Neural progenitor cell (in vitro differentiated cells): ENCODE results near the gene TMEM200C. TPM values are rescaled to one million over a fixed set of nuclear protein-coding genes. Genes with fewer than 3 reads are reported as not detected.

Experiments
- DNase-seq: peaks from one replicate; pipeline ENCODE4 v3.0.0-alpha.2; 2016; ENCODE audit warnings: low spot score
- H2AFZ ChIP-seq: fragments of 200-600 bp; sonication (generic); replicated peaks from 2 replicates; pipeline ENCODE4 v1.6.1; 2016; ENCODE audit warnings: antibody characterized with exemption
- H3F3A ChIP-seq: fragments of 200-600 bp; sonication (generic); 2 replicates; pipeline ENCODE4 v1.6.1; 2016; ENCODE audit warnings: antibody characterized with exemption, low read depth
- H3K27ac ChIP-seq: fragments of 200-600 bp; sonication (generic); 2 replicates; pipeline ENCODE4 v1.5.1; 2016; ENCODE audit warnings: mild to moderate bottlenecking
- H3K27me3 ChIP-seq: fragments of 200-600 bp; sonication (generic); 2 replicates; pipeline ENCODE4 v1.6.1; 2016; ENCODE audit warnings: mild to moderate bottlenecking, moderate library complexity
- H3K36me3 ChIP-seq: fragments of 200-600 bp; sonication (generic); 2 replicates; pipeline ENCODE4 v1.5.1; 2016
- H3K4me1 ChIP-seq: fragments of 200-600 bp; sonication (generic); 2 replicates; pipeline ENCODE4 v1.6.1; 2016; ENCODE audit warnings: mixed run types
- H3K4me2 ChIP-seq: fragments of 200-600 bp; sonication (generic); 2 replicates; pipeline ENCODE4 v1.6.1; 2016
- H3K4me3 ChIP-seq: fragments of 200-600 bp; sonication (generic); 2 replicates; pipeline ENCODE4 v1.5.1; 2016
- H3K79me2 ChIP-seq: fragments of 200-600 bp; sonication (generic); 2 replicates; pipeline ENCODE4 v1.6.1; 2016; ENCODE audit warnings: low read depth
- H3K9ac ChIP-seq: fragments of 200-600 bp; sonication (generic); 2 replicates; pipeline ENCODE4 v1.6.1; 2016
- H3K9me3 ChIP-seq: fragments of 200-600 bp; sonication (generic); 2 replicates; pipeline ENCODE4 v1.5.1; 2016; ENCODE audit warnings: low read depth
- H4K20me1 ChIP-seq: fragments of 200-600 bp; sonication (generic); 2 replicates; pipeline ENCODE4 v1.6.1; 2016; ENCODE audit warnings: low read depth
- H3K27ac Mint-ChIP-seq: 3 replicates; pipeline ENCODE4 v1.8.0; 2021; ENCODE audit warnings: mixed read lengths
- H3K27me3 Mint-ChIP-seq: 2 replicates; pipeline ENCODE4 v1.8.0; 2022; ENCODE audit warnings: low read depth, mild to moderate bottlenecking, inconsistent platforms, moderate library complexity, mixed read lengths; ENCODE audit not compliant: insufficient read depth
- H3K36me3 Mint-ChIP-seq: 3 replicates; pipeline ENCODE4 v1.8.0; 2021; ENCODE audit warnings: mixed read lengths
- H3K4me1 Mint-ChIP-seq: 3 replicates; pipeline ENCODE4 v1.8.0; 2021; ENCODE audit warnings: mixed read lengths
- H3K4me3 Mint-ChIP-seq: 3 replicates; pipeline ENCODE4 v1.8.0; 2021; ENCODE audit warnings: mild to moderate bottlenecking, moderate library complexity, mixed read lengths
- H3K9me3 Mint-ChIP-seq: 3 replicates; pipeline ENCODE4 v1.8.0; 2020; ENCODE audit warnings: mixed read lengths
- CTCF ChIP-seq: fragments of 200-600 bp; sonication (generic); IDR thresholded peaks from 2 replicates; pipeline ENCODE4 v1.5.1; 2017; ENCODE audit warnings: antibody characterized with exemption, mild to moderate bottlenecking
- EZH2 ChIP-seq: fragments of 200-600 bp; sonication (generic); IDR thresholded peaks from 2 replicates; pipeline ENCODE4 v1.6.1; 2017; ENCODE audit warnings: antibody characterized with exemption, mild to moderate bottlenecking, moderate library complexity
- EZH2phosphoT487 ChIP-seq: fragments of 200-600 bp; sonication (generic); IDR thresholded peaks from 2 replicates; pipeline ENCODE4 v1.6.1; 2017; ENCODE audit warnings: antibody characterized with exemption
- total RNA-seq: library from RNA; depleted of rRNA; stranded (reverse); fragments of >200 nt; gene quantifications from 2 replicates; pipeline ENCODE4 v1.2.3, GENCODE V29; 2015; ENCODE audit warnings: low replicate concordance

The TMEM200C gene
- total RNA-seq, 1 donor from 2014 or later, result 1.4 TPM

GRCh38 chr18:5918205-5918858 is 23.0 kb upstream of the TMEM200C start:
- H3K4me1 Mint-ChIP-seq, result no peaks in the 10 kb centered on the region
- H3K36me3 Mint-ChIP-seq, result peaks cover 19% of the 10 kb centered on the region
- Histone ChIP-seq H3K27ac (no peak overlapping the region), H3F3A (no peaks in the 10 kb centered on the region), H3K9me3 (no peaks in the 10 kb centered on the region), H2AFZ (no peak overlapping the region), H3K79me2 (no peaks in the 10 kb centered on the region), H3K4me2 (no peak overlapping the region), H3K4me1 (no peaks in the 10 kb centered on the region), H3K36me3 (no peaks in the 10 kb centered on the region), H3K27me3 (no peaks in the 10 kb centered on the region), H3K9ac (no peak overlapping the region), H4K20me1 (no peaks in the 10 kb centered on the region), H3K4me3 (no peak overlapping the region)
- no peak for DNase-seq
- H3K27ac Mint-ChIP-seq, result no peak overlapping the region
- no peaks in the 10 kb centered on the region for H3K9me3 Mint-ChIP-seq
- TF ChIP-seq CTCF (no peak), EZH2 (no peak), EZH2phosphoT487 (no peak)
- no peak overlapping the region for H3K4me3 Mint-ChIP-seq
- H3K27me3 Mint-ChIP-seq, result peaks cover 3% of the 10 kb centered on the region

GRCh38 chr18:5914951-5915350 is 19.6 kb upstream of the TMEM200C start:
- H3K79me2 ChIP-seq, result no peaks in the 10 kb centered on the region
- H4K20me1 ChIP-seq, result no peaks in the 10 kb centered on the region
- no peak overlapping the region for H2AFZ ChIP-seq
- no peak for DNase-seq
- no peaks in the 10 kb centered on the region for H3K9me3 ChIP-seq
- H3K4me1 ChIP-seq, result no peaks in the 10 kb centered on the region
- Mint-ChIP-seq H3K27me3 (no peaks in the 10 kb centered on the region), H3K9me3 (no peaks in the 10 kb centered on the region), H3K36me3 (peaks cover 32% of the 10 kb centered on the region), H3K4me3 (no peak overlapping the region), H3K4me1 (no peaks in the 10 kb centered on the region), H3K27ac (no peak overlapping the region)
- H3F3A ChIP-seq, result no peaks in the 10 kb centered on the region
- no peak overlapping the region for H3K9ac ChIP-seq
- H3K4me2 ChIP-seq, result no peak overlapping the region
- H3K36me3 ChIP-seq, result no peaks in the 10 kb centered on the region
- TF ChIP-seq EZH2, result no peak
- no peak for TF ChIP-seq EZH2phosphoT487
- TF ChIP-seq CTCF, result no peak
- no peaks in the 10 kb centered on the region for H3K27me3 ChIP-seq
- no peak overlapping the region for H3K27ac ChIP-seq
- no peak overlapping the region for H3K4me3 ChIP-seq

- TF ChIP-seq EZH2phosphoT487 (no peak), CTCF (no peak), EZH2 (no peak)
- H3K9ac ChIP-seq, result no peak overlapping the region
- H3K4me1 Mint-ChIP-seq, result no peaks in the 10 kb centered on the region
Observed at GRCh38 chr18:5914016-5914415, 18.7 kb upstream of the TMEM200C start.

More at GRCh38 chr18:5914016-5914415, 18.7 kb upstream of the TMEM200C start:
- peaks cover 33% of the 10 kb centered on the region for H3K36me3 Mint-ChIP-seq
- no peak overlapping the region for H3K4me3 Mint-ChIP-seq
- Histone ChIP-seq H3K4me1 (no peaks in the 10 kb centered on the region), H3K4me3 (no peak overlapping the region), H3K9me3 (no peaks in the 10 kb centered on the region), H3K27me3 (no peaks in the 10 kb centered on the region), H3K4me2 (no peak overlapping the region), H2AFZ (no peak overlapping the region), H3K27ac (no peak overlapping the region), H3K79me2 (no peaks in the 10 kb centered on the region), H4K20me1 (no peaks in the 10 kb centered on the region), H3K36me3 (no peaks in the 10 kb centered on the region), H3F3A (no peaks in the 10 kb centered on the region)
- no peak overlapping the region for H3K27ac Mint-ChIP-seq
- DNase-seq, result no peak
- no peaks in the 10 kb centered on the region for H3K27me3 Mint-ChIP-seq
- no peaks in the 10 kb centered on the region for H3K9me3 Mint-ChIP-seq
